ENCODE results near the gene CCL28. TPM values are rescaled to one million over a fixed set of nuclear protein-coding genes. Genes with fewer than 3 reads are reported as not detected.
"Not testable (repeated sequence)": the region's sequence is repeated elsewhere in the genome, so short reads cannot be mapped to it uniquely, and the experiment has no call there.

CCL28 gene
- total RNA-seq, 2 donors from 2014 or later = 0.30 to 1.3 TPM

- TF ChIP-seq, protein P1, sequence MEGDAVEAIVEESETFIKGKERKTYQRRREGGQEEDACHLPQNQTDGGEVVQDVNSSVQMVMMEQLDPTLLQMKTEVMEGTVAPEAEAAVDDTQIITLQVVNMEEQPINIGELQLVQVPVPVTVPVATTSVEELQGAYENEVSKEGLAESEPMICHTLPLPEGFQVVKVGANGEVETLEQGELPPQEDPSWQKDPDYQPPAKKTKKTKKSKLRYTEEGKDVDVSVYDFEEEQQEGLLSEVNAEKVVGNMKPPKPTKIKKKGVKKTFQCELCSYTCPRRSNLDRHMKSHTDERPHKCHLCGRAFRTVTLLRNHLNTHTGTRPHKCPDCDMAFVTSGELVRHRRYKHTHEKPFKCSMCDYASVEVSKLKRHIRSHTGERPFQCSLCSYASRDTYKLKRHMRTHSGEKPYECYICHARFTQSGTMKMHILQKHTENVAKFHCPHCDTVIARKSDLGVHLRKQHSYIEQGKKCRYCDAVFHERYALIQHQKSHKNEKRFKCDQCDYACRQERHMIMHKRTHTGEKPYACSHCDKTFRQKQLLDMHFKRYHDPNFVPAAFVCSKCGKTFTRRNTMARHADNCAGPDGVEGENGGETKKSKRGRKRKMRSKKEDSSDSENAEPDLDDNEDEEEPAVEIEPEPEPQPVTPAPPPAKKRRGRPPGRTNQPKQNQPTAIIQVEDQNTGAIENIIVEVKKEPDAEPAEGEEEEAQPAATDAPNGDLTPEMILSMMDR (IDR thresholded peaks at IDR 0.05) = no peak
- Histone ChIP-seq H3K27me3 (no peaks in the 10 kb centered on the region), H3K4me1 (peaks cover 0 to 13% of the 10 kb centered on the region in 2 donors), H3K27ac (no peak overlapping the region), H3K9me3 (no peaks in the 10 kb centered on the region), H3K36me3 (no peaks in the 10 kb centered on the region), H3K4me3 (no peak overlapping the region)
- DNase-seq (ENCODE audit: low spot score) = peak; percentile 66
Observed at GRCh38 chr5:43432486-43433375, 20.5 kb upstream of the CCL28 start.

GRCh38 chr5:43429706-43430105 lies 17.5 kb upstream of the CCL28 start:
- DNase-seq (ENCODE audit: low spot score) = no peak
- H3K27ac ChIP-seq = no peak overlapping the region
- no peaks in the 10 kb centered on the region for H3K27me3 ChIP-seq
- TF ChIP-seq, protein P1 (IDR thresholded peaks at IDR 0.05) = no peak
- H3K36me3 ChIP-seq = no peaks in the 10 kb centered on the region
- no peaks in the 10 kb centered on the region for H3K9me3 ChIP-seq
- H3K4me1 ChIP-seq = peaks cover 0 to 13% of the 10 kb centered on the region in 2 donors
- no peak overlapping the region for H3K4me3 ChIP-seq

DNA sequence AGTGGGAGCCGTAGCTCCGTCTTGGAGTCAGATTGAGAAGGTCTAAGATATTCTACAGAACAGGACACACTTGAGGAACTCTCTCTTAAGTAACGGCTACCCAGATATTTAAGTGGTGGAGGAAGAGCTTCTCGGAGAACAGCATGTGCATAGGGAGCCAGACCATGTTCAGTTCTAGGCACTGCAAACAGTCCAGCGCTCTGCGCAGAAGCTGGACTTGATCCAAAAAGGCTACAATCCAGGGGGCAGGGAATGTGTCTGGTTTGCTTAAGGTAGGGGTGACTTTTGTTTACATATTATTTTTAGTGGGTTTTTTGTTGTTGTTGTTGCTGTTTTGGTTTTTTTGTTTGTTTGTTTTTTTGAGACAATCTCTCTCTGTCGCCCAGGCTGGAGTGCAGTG lies 16.8 kb upstream of the CCL28 start:
- TF ChIP-seq, protein P1 (IDR thresholded peaks at IDR 0.05) = no peak
- Histone ChIP-seq H3K27ac (no peak overlapping the region), H3K36me3 (no peaks in the 10 kb centered on the region), H3K4me3 (no peak overlapping the region), H3K27me3 (no peaks in the 10 kb centered on the region), H3K4me1 (peaks cover 0 to 13% of the 10 kb centered on the region in 2 donors), H3K9me3 (no peaks in the 10 kb centered on the region)
- DNase-seq (ENCODE audit: low spot score) = no peak

DNA sequence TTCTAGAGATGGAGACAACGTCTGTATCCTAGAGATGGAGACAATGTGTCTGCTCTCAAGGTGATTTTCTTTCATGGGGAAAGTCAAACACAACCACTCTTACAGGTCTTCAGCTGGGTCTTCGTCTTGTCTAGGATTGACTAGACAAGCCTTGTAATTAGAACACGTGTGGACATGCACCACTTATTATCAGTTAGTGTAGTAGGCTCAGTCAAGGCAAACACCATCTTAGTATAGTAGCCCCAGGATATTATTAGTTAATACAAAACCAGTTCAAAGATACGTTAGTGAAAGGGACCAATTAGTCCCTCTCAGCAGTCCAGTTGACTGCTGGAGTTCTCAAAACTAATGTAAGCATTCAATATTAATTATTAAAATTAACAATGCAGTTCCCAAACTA lies 15.1 kb upstream of the CCL28 start:
- Histone ChIP-seq H3K4me1 (peaks cover 0 to 3% of the 10 kb centered on the region in 2 donors), H3K27me3 (no peaks in the 10 kb centered on the region), H3K27ac (no peak overlapping the region), H3K4me3 (no peak overlapping the region), H3K36me3 (no peaks in the 10 kb centered on the region), H3K9me3 (no peaks in the 10 kb centered on the region)
- TF ChIP-seq, protein P1 (IDR thresholded peaks at IDR 0.05) = no peak
- no peak for DNase-seq (ENCODE audit: low spot score)

DNA sequence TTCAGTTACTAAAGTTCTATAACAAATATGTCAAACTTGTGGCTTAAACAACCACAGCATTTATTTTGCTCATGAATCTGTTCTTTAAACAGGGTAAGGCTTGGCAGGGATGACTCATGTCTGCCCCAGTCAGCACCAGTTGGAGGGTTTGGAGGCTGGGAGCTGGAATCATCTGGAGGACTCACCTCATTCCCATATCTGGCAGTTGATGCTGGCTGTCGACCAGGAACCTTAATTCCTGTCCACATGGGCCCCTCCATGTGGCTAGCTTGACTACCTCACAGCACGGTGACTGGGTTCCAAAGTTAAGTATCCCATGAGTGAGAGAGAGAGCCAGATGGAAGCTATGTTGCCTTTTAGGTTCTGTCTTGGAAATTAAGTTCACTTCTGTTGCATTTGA lies 13.8 kb upstream of the CCL28 start:
- Histone ChIP-seq H3K36me3 (no peaks in the 10 kb centered on the region), H3K9me3 (no peaks in the 10 kb centered on the region), H3K4me3 (no peak overlapping the region), H3K27ac (no peak overlapping the region), H3K27me3 (no peaks in the 10 kb centered on the region), H3K4me1 (no peaks in the 10 kb centered on the region)
- DNase-seq (ENCODE audit: low spot score) = no peak
- TF ChIP-seq, protein P1 (IDR thresholded peaks at IDR 0.05) = no peak

DNA sequence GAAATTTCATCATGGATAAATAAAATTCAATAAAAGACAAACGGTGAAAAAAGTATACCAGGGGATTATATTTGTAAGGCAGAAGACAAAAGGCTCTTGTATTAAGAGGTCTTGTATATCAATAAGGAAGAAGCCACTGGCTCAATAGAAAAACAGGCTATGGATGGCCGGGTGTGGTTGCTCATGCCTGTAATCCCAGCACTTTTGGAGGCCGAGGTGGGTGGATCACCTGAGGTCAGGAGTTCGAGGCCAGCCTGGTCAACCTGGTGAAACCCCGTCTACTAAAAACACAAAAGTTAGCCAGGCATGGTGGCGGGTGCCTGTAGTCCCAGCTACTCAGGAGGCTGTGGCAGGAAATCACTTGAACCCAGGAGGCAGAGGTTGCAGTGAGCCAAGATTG lies 10.9 kb upstream of the CCL28 start:
- not testable (repeated sequence) for H3K4me3 ChIP-seq; H3K27ac ChIP-seq; H3K27me3 ChIP-seq; DNase-seq (ENCODE audit: low spot score); H3K36me3 ChIP-seq; H3K9me3 ChIP-seq; H3K4me1 ChIP-seq
